Upper lobe of left lung (tissue), 4 donors: ENCODE results near the gene CLSTN1.

Source experiments
- CTCF ChIP-seq, 6 experiments: fragments of 450-650 bp in 4 of 6; fragments of 200-600 bp in 2 of 6; sonication (generic) in 2 of 6; IDR thresholded peaks; one replicate each; pipeline ENCODE4 v1.5.1; 2016 to 2019; ENCODE audit warnings: antibody characterized with exemption in 6 of 6
- POLR2A ChIP-seq, 4 donors: fragments of 450-650 bp; IDR thresholded peaks; one replicate each; pipeline ENCODE4 v1.5.1; 2016 to 2017; ENCODE audit warnings: antibody characterized with exemption in 4 of 4, mild to moderate bottlenecking in 2 of 4

- no peak for TF ChIP-seq CTCF (IDR thresholded peaks at IDR 0.05)
- TF ChIP-seq POLR2A (IDR thresholded peaks at IDR 0.05) = no peak
These were observed 7.6 kb downstream of the CLSTN1 start for GRCh38 chr1:9816199-9816598.
